Keratinocyte (primary cell): Measurements from ENCODE around the gene RABGEF1. TPM values are rescaled to one million over a fixed set of nuclear protein-coding genes. Genes with fewer than 3 reads are reported as not detected.
"Not testable (repeated sequence)": the region's sequence is repeated elsewhere in the genome, so short reads cannot be mapped to it uniquely, and the experiment has no call there.

Experiments
- DNase-seq: peaks from one replicate; pipeline ENCODE4 v3.0.0-alpha.2; 2011; ENCODE audit warnings: low read depth, missing footprints, low spot score
- FAIRE-seq: peaks from 2 replicates; lab custom pipeline; 2011; peaks lifted over from hg19 to GRCh38; lab: Jason Lieb, UNC
- H2AFZ ChIP-seq: 2 replicates; pipeline ENCODE4 v1.6.0; 2012; ENCODE audit warnings: low read length, control low read depth, inconsistent platforms; ENCODE audit not compliant: control insufficient read depth
- H3K27ac ChIP-seq: 2 replicates; pipeline ENCODE4 v1.5.1; 2011; ENCODE audit warnings: low read length; ENCODE audit not compliant: control insufficient read depth, insufficient read depth
- H3K27me3 ChIP-seq: 3 replicates; pipeline ENCODE4 v1.6.0; 2011; ENCODE audit warnings: low read length; ENCODE audit not compliant: control insufficient read depth, insufficient read depth; ENCODE audit errors: extremely low read depth
- H3K36me3 ChIP-seq, 2 experiments: 2 replicates in 1 of 2; 3 replicates in 1 of 2; pipeline ENCODE4 v1.5.1; 2011; ENCODE audit warnings: low read length in 2 of 2, mild to moderate bottlenecking in 1 of 2; ENCODE audit not compliant: control insufficient read depth in 2 of 2, insufficient read depth in 2 of 2; ENCODE audit errors: extremely low read depth in 1 of 2
- H3K4me1 ChIP-seq: 3 replicates; pipeline ENCODE4 v1.5.1; 2011; ENCODE audit warnings: low read length; ENCODE audit not compliant: control insufficient read depth, insufficient read depth; ENCODE audit errors: extremely low read depth
- H3K4me2 ChIP-seq: 3 replicates; pipeline ENCODE4 v1.6.0; 2011; ENCODE audit warnings: low read depth, low read length; ENCODE audit not compliant: control insufficient read depth, insufficient read depth; ENCODE audit errors: extremely low read depth
- H3K4me3 ChIP-seq, 3 experiments: fragments of 200-600 bp in 1 of 3; sonication (generic) in 1 of 3; 2 replicates in 2 of 3; 3 replicates in 1 of 3; pipeline ENCODE4 v1.5.1; 2011 to 2016; ENCODE audit warnings: low read length in 3 of 3, mild to moderate bottlenecking in 3 of 3, control low read depth in 2 of 3, inconsistent platforms in 1 of 3, low read depth in 1 of 3, mixed read lengths in 1 of 3, mixed run types in 1 of 3, moderate library complexity in 1 of 3; ENCODE audit not compliant: control insufficient read depth in 2 of 3, insufficient read depth in 2 of 3; ENCODE audit errors: extremely low read depth in 1 of 3
- H3K79me2 ChIP-seq: 2 replicates; pipeline ENCODE4 v1.6.0; 2012; ENCODE audit warnings: low read length; ENCODE audit not compliant: control insufficient read depth, insufficient read depth
- H3K9ac ChIP-seq: 3 replicates; pipeline ENCODE4 v1.6.0; 2011; ENCODE audit warnings: low read length; ENCODE audit not compliant: control insufficient read depth, insufficient read depth; ENCODE audit errors: extremely low read depth
- H3K9me1 ChIP-seq: 3 replicates; pipeline ENCODE4 v1.6.0; 2011; ENCODE audit warnings: low read length; ENCODE audit not compliant: control insufficient read depth, insufficient read depth; ENCODE audit errors: extremely low read depth
- H3K9me3 ChIP-seq: 2 replicates; pipeline ENCODE4 v1.5.1; 2012; ENCODE audit warnings: low read depth, low read length; ENCODE audit not compliant: control insufficient read depth
- H4K20me1 ChIP-seq: 3 replicates; pipeline ENCODE4 v1.6.0; 2011; ENCODE audit warnings: low read length; ENCODE audit not compliant: control insufficient read depth, insufficient read depth; ENCODE audit errors: extremely low read depth
- EZH2 ChIP-seq: IDR thresholded peaks from one replicate; pipeline ENCODE4 v1.6.1; 2012; ENCODE audit warnings: inconsistent platforms, mild to moderate bottlenecking, low read length, moderate library complexity
- dilution Hi-C: fragments of 300-500 bp; cut with MboI; formaldehyde crosslinking; loops from one replicate; pipeline ENCODE4 v1.7.0; 2020; ENCODE audit warnings: low sequenced_read_pairs; ENCODE audit not compliant: extremely low pct_ligation_motif_present
- polyA plus RNA-seq, 5 experiments: library from polyadenylated mRNA; depleted of rRNA in 3 of 5; stranded (reverse) in 3 of 5; stranded (forward) in 1 of 5; unstranded in 1 of 5; fragments of >200 nt; gene quantifications; 1 replicate in 1 of 5; 2 replicates in 3 of 5; 3 replicates in 1 of 5; pipeline versions ENCODE4 v1.2.1 to v1.2.3, GENCODE V29; 2011 to 2012; ENCODE audit warnings: missing spikeins in 2 of 5, low read depth in 1 of 5, low replicate concordance in 1 of 5
- TF ChIP-seq, protein P1 (sequence below), 3 experiments: IDR thresholded peaks in 1 of 3; conservative IDR thresholded peaks in 1 of 3; optimal IDR thresholded peaks in 1 of 3; 2 replicates in 2 of 3; 3 replicates in 1 of 3; pipeline versions ENCODE3 to v1.5.1; 2011; ENCODE audit warnings: low read length in 3 of 3, mild to moderate bottlenecking in 3 of 3, moderate library complexity in 2 of 3, control low read depth in 1 of 3, inconsistent platforms in 1 of 3; ENCODE audit not compliant: insufficient read depth in 2 of 3; ENCODE audit errors: extremely low read depth in 1 of 3

RABGEF1 gene
- polyA plus RNA-seq, 1 donor (not counting 4 experiments of a cell fraction or from before 2014, with no cell fraction given) = 58.2 TPM

DNA sequence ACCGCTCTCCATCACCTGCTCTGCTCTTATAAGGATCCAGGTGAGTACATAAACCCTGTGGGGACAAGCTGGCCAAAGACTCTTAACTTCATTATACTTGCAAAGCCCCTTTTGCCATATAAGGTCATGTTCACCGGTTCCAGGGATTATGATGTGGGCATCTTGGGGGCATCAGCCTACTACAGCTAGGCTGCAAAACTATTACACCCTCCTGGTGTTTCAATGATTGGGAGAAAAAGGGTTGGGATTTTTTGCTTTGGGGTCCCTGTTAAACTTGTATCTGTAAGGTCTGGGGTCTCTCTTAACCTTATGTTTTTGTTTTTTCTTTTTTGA is 107.0 kb downstream of the RABGEF1 start:
- dilution Hi-C loops, DNase-seq, H4K20me1 ChIP-seq, H3K9me1 ChIP-seq, H3K4me2 ChIP-seq, H3K27me3 ChIP-seq, H3K4me3 ChIP-seq, H3K27ac ChIP-seq, H2AFZ ChIP-seq, H3K79me2 ChIP-seq, H3K36me3 ChIP-seq, H3K9ac ChIP-seq, FAIRE-seq, H3K9me3 ChIP-seq: not testable (repeated sequence)
- peaks cover 17% of the 10 kb centered on the region for H3K4me1 ChIP-seq

GRCh38 chr7:66847879-66848790 is 107.6 kb downstream of the RABGEF1 start:
- no peak for FAIRE-seq
- H3K79me2 ChIP-seq = peaks cover 6% of the 10 kb centered on the region
- no peak overlapping the region for H3K4me3 ChIP-seq
- no peak for TF ChIP-seq EZH2
- TF ChIP-seq, protein P1, sequence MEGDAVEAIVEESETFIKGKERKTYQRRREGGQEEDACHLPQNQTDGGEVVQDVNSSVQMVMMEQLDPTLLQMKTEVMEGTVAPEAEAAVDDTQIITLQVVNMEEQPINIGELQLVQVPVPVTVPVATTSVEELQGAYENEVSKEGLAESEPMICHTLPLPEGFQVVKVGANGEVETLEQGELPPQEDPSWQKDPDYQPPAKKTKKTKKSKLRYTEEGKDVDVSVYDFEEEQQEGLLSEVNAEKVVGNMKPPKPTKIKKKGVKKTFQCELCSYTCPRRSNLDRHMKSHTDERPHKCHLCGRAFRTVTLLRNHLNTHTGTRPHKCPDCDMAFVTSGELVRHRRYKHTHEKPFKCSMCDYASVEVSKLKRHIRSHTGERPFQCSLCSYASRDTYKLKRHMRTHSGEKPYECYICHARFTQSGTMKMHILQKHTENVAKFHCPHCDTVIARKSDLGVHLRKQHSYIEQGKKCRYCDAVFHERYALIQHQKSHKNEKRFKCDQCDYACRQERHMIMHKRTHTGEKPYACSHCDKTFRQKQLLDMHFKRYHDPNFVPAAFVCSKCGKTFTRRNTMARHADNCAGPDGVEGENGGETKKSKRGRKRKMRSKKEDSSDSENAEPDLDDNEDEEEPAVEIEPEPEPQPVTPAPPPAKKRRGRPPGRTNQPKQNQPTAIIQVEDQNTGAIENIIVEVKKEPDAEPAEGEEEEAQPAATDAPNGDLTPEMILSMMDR (optimal IDR thresholded peaks at IDR 0.05 in 1 of 3, IDR thresholded peaks at IDR 0.05 in 1 of 3, conservative IDR thresholded peaks at IDR 0.05 in 1 of 3; ENCODE audit: extremely low read depth in 1 of 3, insufficient read depth in 2 of 3, low read length in 3 of 3) = no peak
- no peaks in the 10 kb centered on the region for H3K9me3 ChIP-seq
- H3K27me3 ChIP-seq = no peaks in the 10 kb centered on the region
- no peaks in the 10 kb centered on the region for H3K9me1 ChIP-seq
- H3K36me3 ChIP-seq = no peaks in the 10 kb centered on the region
- dilution Hi-C loops = no loop called here
- H3K27ac ChIP-seq = peak overlapping the region; percentile 29
- H3K4me1 ChIP-seq = peaks cover 17% of the 10 kb centered on the region
- no peak overlapping the region for H3K9ac ChIP-seq
- no peak for DNase-seq
- no peak overlapping the region for H2AFZ ChIP-seq
- H3K4me2 ChIP-seq = no peak overlapping the region
- no peaks in the 10 kb centered on the region for H4K20me1 ChIP-seq
